Activated B cell treated with CpG ODN at 0.5 μM for 24 hours (primary cell): ENCODE measurements around the gene STYXL2. TPM values are rescaled to one million over a fixed set of nuclear protein-coding genes. Genes with fewer than 3 reads are reported as not detected.

ENCODE experiments used
- ATAC-seq: fragments of 200-7000 bp; cut with Tn5 transposase; one replicate; pipeline ENCODE4 v1.10.0; 2021; ENCODE audit warnings: low read depth, mild to moderate bottlenecking, moderate library complexity
- CTCF ChIA-PET: fragments of 350-600 bp; sonication (Branson Sonifier 250); formaldehyde crosslinking; loops from one replicate; lab custom pipeline; 2021; ENCODE audit warnings: antibody characterized with exemption; lab: Charles Lee
- POLR2A ChIA-PET: fragments of 350-600 bp; sonication (Branson Sonifier 250); formaldehyde crosslinking; loops from one replicate; lab custom pipeline; 2021; ENCODE audit warnings: antibody characterized with exemption; lab: Charles Lee
- DNase-seq: peaks from one replicate; pipeline ENCODE4 v3.0.0; 2022
- H3K27ac Mint-ChIP-seq: one replicate; pipeline ENCODE4 v1.8.0; 2020; ENCODE audit warnings: mixed read lengths
- H3K27me3 Mint-ChIP-seq: one replicate; pipeline ENCODE4 v1.8.0; 2021; ENCODE audit warnings: mixed read lengths
- H3K36me3 Mint-ChIP-seq: one replicate; pipeline ENCODE4 v1.8.0; 2021; ENCODE audit warnings: low read depth, mixed read lengths
- H3K4me1 Mint-ChIP-seq: one replicate; pipeline ENCODE4 v1.8.0; 2021; ENCODE audit warnings: mixed read lengths
- H3K4me3 Mint-ChIP-seq: one replicate; pipeline ENCODE4 v1.8.0; 2020; ENCODE audit warnings: mild to moderate bottlenecking, mixed read lengths
- H3K9me3 Mint-ChIP-seq: one replicate; pipeline ENCODE4 v1.8.0; 2020; ENCODE audit warnings: mixed read lengths
- intact Hi-C: fragments of 100-400 bp; cut with micrococcal nuclease; formaldehyde crosslinking; loops from one replicate; pipeline ENCODE4 v1.15.1; 2024
- total RNA-seq: library from RNA; stranded (reverse); gene quantifications from 2 replicates; pipeline ENCODE4 v1.2.3, GENCODE V29; 2022
- TF ChIP-seq, protein P1 (sequence below): fragments of 200-600 bp; IDR thresholded peaks from one replicate; pipeline ENCODE4 v1.8.0; 2022; ENCODE audit warnings: antibody characterized with exemption, mild to moderate bottlenecking

Gene STYXL2
- total RNA-seq, 1 donor from 2014 or later: not detected

DNA sequence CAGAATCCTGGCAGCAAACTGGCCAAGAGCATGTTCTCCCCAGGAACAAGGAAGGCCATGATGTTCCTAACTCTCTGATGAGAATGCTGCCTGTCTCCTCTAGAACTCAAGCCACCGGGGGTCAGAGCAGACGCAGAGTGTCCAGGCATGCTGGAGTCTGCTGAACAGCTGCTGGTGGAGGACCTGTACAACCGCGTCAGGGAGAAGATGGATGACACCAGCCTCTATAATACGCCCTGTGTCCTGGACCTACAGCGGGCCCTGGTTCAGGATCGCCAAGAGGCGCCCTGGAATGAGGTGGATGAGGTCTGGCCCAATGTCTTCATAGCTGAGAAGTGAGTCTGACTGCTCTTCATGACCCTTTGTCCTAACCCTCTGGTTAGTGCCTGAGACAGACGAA, 23.4 kb downstream of the STYXL2 start:
- TF ChIP-seq, protein P1, sequence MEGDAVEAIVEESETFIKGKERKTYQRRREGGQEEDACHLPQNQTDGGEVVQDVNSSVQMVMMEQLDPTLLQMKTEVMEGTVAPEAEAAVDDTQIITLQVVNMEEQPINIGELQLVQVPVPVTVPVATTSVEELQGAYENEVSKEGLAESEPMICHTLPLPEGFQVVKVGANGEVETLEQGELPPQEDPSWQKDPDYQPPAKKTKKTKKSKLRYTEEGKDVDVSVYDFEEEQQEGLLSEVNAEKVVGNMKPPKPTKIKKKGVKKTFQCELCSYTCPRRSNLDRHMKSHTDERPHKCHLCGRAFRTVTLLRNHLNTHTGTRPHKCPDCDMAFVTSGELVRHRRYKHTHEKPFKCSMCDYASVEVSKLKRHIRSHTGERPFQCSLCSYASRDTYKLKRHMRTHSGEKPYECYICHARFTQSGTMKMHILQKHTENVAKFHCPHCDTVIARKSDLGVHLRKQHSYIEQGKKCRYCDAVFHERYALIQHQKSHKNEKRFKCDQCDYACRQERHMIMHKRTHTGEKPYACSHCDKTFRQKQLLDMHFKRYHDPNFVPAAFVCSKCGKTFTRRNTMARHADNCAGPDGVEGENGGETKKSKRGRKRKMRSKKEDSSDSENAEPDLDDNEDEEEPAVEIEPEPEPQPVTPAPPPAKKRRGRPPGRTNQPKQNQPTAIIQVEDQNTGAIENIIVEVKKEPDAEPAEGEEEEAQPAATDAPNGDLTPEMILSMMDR: no peak
- intact Hi-C loops: no loop called here
- ChIA-PET CTCF (no interaction called here), POLR2A (no interaction called here)
- Mint-ChIP-seq H3K27me3 (peaks cover 30% of the 10 kb centered on the region), H3K36me3 (no peaks in the 10 kb centered on the region), H3K4me3 (no peak overlapping the region), H3K9me3 (no peaks in the 10 kb centered on the region), H3K4me1 (peaks cover 13% of the 10 kb centered on the region), H3K27ac (no peak overlapping the region)
- DNase-seq (no peak), ATAC-seq (no peak)

DNA sequence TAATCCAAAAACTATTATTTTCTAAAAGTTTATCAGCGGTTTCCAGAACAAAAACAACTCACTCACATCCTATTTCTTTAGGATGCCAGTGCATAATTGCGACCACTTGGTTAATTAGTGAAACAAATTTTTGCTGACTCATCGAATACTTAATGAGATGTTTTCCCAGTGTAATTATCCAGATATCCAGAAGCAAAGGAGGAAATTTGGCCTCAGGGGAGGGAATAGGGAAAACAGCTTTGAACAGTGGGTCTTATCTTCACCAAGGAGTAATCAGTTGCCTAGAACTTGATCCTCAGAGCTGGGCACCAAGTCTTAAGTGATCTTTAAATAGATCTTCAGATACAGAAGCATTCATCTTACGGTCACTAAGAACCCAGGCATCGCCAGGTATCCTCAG, 24.3 kb downstream of the STYXL2 start:
- TF ChIP-seq, protein P1: no peak
- no peak for ATAC-seq
- no peak for DNase-seq
- Mint-ChIP-seq H3K9me3 (no peaks in the 10 kb centered on the region), H3K27me3 (peaks cover 29% of the 10 kb centered on the region), H3K4me1 (peaks cover 13% of the 10 kb centered on the region), H3K4me3 (no peak overlapping the region), H3K36me3 (no peaks in the 10 kb centered on the region), H3K27ac (no peak overlapping the region)
- ChIA-PET CTCF (interaction anchor here (1.1 kb wide), 1 partner anchor 208 kb away, joined by 3 read pairs; no protein-coding TSS in a partner anchor), POLR2A (interaction anchor here (0.6 kb wide), 1 partner anchor 111 kb away, joined by 3 read pairs; no protein-coding TSS in a partner anchor)
- intact Hi-C loops: no loop called here

DNA sequence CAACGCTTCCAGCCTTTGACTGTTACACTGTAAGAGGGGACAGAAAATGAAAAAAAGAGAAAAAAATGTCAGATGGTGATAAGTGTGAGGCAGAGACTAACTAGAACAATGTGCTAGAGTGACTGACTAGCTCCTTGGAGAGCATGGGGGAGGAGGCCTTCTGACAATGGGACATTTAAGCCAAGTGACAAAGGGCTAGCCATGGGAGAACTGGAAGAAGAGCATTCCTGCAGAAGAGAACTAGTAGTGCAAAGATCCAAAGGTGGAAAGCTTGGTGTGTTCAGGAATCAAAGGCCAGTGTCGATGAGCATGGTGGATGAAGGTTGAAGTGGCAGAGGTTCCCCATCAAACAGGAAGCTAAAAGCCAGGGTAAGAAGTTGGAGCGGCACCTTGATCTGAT, 25.8 kb downstream of the STYXL2 start:
- H3K36me3 Mint-ChIP-seq: no peaks in the 10 kb centered on the region
- no peak for DNase-seq
- POLR2A ChIA-PET: no interaction called here
- CTCF ChIA-PET: no interaction called here
- no peak overlapping the region for H3K4me3 Mint-ChIP-seq
- TF ChIP-seq, protein P1: no peak
- H3K27ac Mint-ChIP-seq: no peak overlapping the region
- intact Hi-C loops: loop anchor here (5.0 kb wide), 1 partner anchor 207 kb away; no protein-coding TSS in a partner anchor
- H3K4me1 Mint-ChIP-seq: peaks cover 10% of the 10 kb centered on the region
- no peak for ATAC-seq
- peaks cover 29% of the 10 kb centered on the region for H3K27me3 Mint-ChIP-seq
- H3K9me3 Mint-ChIP-seq: no peaks in the 10 kb centered on the region

DNA sequence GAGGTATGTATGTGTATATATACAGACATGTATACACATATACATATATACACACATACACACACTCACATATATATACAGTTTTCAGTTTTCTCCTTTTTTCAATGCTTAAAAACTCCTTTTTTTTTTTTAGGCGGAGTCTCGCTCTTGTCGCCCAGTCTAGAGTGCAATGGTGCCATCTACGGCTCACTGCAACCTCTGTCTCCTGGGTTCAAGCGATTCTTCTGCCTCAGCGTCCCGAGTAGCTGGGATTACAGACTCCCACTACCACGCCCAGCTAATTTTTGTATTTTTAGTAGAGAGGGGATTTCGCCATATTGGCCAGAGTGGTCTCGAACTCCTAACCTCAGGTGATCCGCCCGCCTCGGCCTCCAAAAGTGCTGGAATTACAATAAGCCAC, 27.0 kb downstream of the STYXL2 start:
- TF ChIP-seq, protein P1: no peak
- ChIA-PET POLR2A (interaction anchor here (0.6 kb wide), 1 partner anchor 100 kb away, joined by 6 read pairs; the partner anchor contains the start of gene POU2F1), CTCF (no interaction called here)
- H3K4me1 Mint-ChIP-seq: peaks cover 5% of the 10 kb centered on the region
- H3K27me3 Mint-ChIP-seq: peaks cover 31% of the 10 kb centered on the region
- intact Hi-C loops: loop anchor here (5.0 kb wide), 1 partner anchor 209 kb away; no protein-coding TSS in a partner anchor
- no peak overlapping the region for H3K27ac Mint-ChIP-seq
- no peaks in the 10 kb centered on the region for H3K9me3 Mint-ChIP-seq
- no peak for ATAC-seq
- peak overlapping the region; percentile 80 for H3K4me3 Mint-ChIP-seq
- DNase-seq: no peak
- no peaks in the 10 kb centered on the region for H3K36me3 Mint-ChIP-seq

DNA sequence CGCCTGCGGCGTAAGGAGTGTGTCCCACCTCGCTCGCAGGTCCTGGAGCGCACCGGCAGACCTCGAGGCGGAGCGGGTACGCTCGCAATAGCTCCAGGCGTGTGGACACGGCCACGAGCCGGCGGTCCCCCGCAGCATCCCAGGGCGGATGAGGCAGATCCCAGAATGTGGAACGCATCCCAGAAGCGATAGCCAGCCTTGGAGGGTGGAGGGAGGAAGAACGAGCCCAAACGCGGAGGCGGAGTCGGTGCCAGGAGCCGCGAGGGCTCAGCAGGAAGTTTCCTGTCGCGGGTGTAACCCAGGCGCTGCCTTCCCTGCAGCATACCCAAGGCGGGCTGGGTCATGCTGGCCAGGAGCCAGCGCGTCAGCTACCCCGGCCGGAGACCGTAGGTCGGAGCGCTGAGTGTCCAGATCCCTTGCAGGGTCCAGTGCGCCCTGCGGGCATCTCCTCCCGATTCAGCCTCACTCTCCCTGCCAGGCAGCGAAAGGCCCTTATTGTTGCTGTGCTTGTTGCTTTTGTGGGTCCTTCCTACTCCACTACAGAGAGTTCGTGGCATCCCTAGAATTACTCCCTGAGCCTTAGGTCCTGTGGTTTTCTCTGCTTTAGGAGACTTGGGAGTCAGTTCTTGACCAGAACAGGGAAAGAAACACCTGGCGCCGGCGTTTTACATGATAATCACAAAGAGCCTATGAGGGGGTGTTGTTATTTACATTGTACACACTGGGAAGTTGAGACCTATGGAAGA, 27.7 kb downstream of the STYXL2 start:
- Mint-ChIP-seq H3K27ac (no peak overlapping the region), H3K4me3 (peak overlapping the region; percentile 80), H3K36me3 (no peaks in the 10 kb centered on the region), H3K4me1 (peaks cover 5% of the 10 kb centered on the region), H3K9me3 (no peaks in the 10 kb centered on the region), H3K27me3 (peaks cover 33% of the 10 kb centered on the region)
- no peak for ATAC-seq
- POLR2A ChIA-PET: no interaction called here
- intact Hi-C loops: loop anchor here (5.0 kb wide), 1 partner anchor 209 kb away; no protein-coding TSS in a partner anchor
- no peak for DNase-seq
- TF ChIP-seq, protein P1: no peak
- CTCF ChIA-PET: no interaction called here
